Neural progenitor cell (in vitro differentiated cells): ENCODE data around the gene SLC35B4.

Experiments
- CTCF ChIP-seq: fragments of 200-600 bp; sonication (generic); IDR thresholded peaks from 2 replicates; pipeline ENCODE4 v1.5.1; 2017; ENCODE audit warnings: antibody characterized with exemption, mild to moderate bottlenecking
- EZH2 ChIP-seq: fragments of 200-600 bp; sonication (generic); IDR thresholded peaks from 2 replicates; pipeline ENCODE4 v1.6.1; 2017; ENCODE audit warnings: antibody characterized with exemption, mild to moderate bottlenecking, moderate library complexity
- EZH2phosphoT487 ChIP-seq: fragments of 200-600 bp; sonication (generic); IDR thresholded peaks from 2 replicates; pipeline ENCODE4 v1.6.1; 2017; ENCODE audit warnings: antibody characterized with exemption

GRCh38 chr7:134312717-134313116 lies 4.0 kb downstream of the SLC35B4 start:
- TF ChIP-seq CTCF (no peak), EZH2 (no peak), EZH2phosphoT487 (no peak)
